Panc1 (cell line): ENCODE results near the gene THADA.

Experiments
- POLR2AphosphoS5 ChIP-seq: IDR thresholded peaks from 2 replicates; pipeline ENCODE4 v1.6.1; 2012; ENCODE audit warnings: mild to moderate bottlenecking, low read depth, low read length, moderate library complexity
- TF ChIP-seq, protein P1 (sequence below): fragments of 450-650 bp; IDR thresholded peaks from 2 replicates; pipeline ENCODE4 v1.5.1; 2017; ENCODE audit warnings: mild to moderate bottlenecking

DNA sequence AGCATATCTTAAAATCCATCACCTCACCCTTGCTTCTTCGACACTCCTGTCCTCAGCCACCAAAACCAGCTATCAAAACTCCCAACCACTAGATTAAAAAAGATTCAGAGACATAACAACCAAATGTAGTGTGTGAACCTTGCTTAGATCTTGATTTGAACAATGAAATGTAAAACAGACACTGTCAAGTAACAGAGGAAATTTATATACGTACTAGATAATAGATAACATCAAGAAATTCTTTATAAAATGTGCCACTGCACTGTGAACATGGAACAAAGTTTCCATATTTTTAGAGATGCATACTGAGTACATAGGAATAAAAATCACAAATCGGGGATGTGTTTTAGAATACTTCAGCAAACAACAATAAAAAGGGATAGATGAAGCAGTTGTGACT, 86.0 kb downstream of the THADA start:
- TF ChIP-seq, protein P1, sequence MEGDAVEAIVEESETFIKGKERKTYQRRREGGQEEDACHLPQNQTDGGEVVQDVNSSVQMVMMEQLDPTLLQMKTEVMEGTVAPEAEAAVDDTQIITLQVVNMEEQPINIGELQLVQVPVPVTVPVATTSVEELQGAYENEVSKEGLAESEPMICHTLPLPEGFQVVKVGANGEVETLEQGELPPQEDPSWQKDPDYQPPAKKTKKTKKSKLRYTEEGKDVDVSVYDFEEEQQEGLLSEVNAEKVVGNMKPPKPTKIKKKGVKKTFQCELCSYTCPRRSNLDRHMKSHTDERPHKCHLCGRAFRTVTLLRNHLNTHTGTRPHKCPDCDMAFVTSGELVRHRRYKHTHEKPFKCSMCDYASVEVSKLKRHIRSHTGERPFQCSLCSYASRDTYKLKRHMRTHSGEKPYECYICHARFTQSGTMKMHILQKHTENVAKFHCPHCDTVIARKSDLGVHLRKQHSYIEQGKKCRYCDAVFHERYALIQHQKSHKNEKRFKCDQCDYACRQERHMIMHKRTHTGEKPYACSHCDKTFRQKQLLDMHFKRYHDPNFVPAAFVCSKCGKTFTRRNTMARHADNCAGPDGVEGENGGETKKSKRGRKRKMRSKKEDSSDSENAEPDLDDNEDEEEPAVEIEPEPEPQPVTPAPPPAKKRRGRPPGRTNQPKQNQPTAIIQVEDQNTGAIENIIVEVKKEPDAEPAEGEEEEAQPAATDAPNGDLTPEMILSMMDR, result no peak
- TF ChIP-seq POLR2AphosphoS5, result no peak
